Bone marrow (tissue), 2 donors: Measurements from ENCODE around the gene PAK5.

Experiments
- DNase-seq, 2 donors: peaks; one replicate each; lab custom pipeline; 2025; lab: John Stamatoyannopoulos, UW

The PAK5 gene

DNA sequence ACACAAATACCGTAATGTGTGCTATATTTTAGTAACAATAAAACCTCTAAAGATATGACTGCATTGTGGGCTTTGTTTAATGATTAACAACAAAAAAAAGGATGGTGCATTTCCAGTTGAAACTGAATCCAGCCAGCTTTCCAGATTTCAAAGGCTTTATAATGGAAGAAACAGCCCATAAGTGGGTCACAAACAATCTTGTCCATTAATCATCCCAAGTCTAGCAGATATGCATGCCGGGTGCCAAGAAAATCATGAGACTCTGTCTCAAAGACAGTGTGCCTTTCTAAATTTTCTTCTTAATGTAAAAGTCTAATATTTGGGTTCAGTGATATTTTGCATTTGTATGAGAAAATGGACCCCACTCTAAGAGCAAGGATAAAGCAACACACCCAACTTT is 345.1 kb downstream of the PAK5 start:
- no peak for DNase-seq

DNA sequence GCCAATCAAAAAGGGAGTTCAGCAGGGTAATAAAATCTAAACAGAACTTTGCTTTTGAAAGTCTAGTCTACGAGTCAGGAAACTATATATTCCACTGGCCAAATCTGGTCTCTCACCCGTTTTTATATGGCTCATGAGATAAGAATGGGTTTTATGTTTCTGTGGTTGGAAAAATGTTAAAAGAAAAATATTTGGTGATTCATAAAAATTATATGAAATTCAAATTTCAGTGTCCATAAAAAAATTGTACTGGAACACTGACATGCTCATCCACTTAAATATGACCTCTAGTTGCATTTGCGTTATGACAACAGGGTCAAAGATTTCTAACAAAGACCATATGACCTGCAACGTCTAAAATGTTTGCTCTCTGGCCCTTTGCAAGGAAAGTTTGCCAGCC is 346.8 kb downstream of the PAK5 start:
- no peak for DNase-seq

GRCh38 chr20:9491324-9491723 is 347.6 kb downstream of the PAK5 start:
- DNase-seq: no peak

GRCh38 chr20:9490631-9491030 is 348.2 kb downstream of the PAK5 start:
- no peak for DNase-seq

GRCh38 chr20:9490161-9490560 is 348.7 kb downstream of the PAK5 start:
- no peak for DNase-seq

- DNase-seq: no peak
Observed at GRCh38 chr20:9488063-9488462, 350.8 kb downstream of the PAK5 start.
